SK-N-SH (cell line): ENCODE results near the gene CDK6. TPM values are rescaled to one million over a fixed set of nuclear protein-coding genes. Genes with fewer than 3 reads are reported as not detected.

ENCODE experiments used
- CTCF ChIA-PET: fragments of 300-600, 350-600 bp; formaldehyde crosslinking; extraction: SDS; loops from one replicate; lab custom pipeline; 2021; lab: Yijun Ruan, JAX
- POLR2A ChIA-PET: fragments of 350-600 bp; sonication (Branson Sonifier 250); formaldehyde crosslinking; extraction: SDS; loops from one replicate; lab custom pipeline; 2020; ENCODE audit warnings: antibody characterized with exemption, inconsistent platforms; lab: Yijun Ruan, JAX
- DNase-seq: peaks from one replicate; pipeline ENCODE4 v3.0.0; 2012
- H2AFZ ChIP-seq: fragments of 200-600 bp; sonication (generic); 2 replicates; pipeline ENCODE4 v1.8.1; 2016; ENCODE audit warnings: antibody characterized with exemption, mild to moderate bottlenecking, low read depth
- H3F3A ChIP-seq: fragments of 200-600 bp; sonication (generic); replicated peaks from 2 replicates; pipeline ENCODE3; 2016; ENCODE audit warnings: antibody characterized with exemption, mild to moderate bottlenecking; ENCODE audit not compliant: insufficient read depth
- H3K27ac ChIP-seq, 2 experiments: fragments of 200-500 bp in 1 of 2; fragments of 200-600 bp in 1 of 2; sonication (Bioruptor generic) in 1 of 2; sonication (generic), shearing (Covaris generic) in 1 of 2; 2 replicates each; pipeline versions ENCODE4 v1.5.1 to v1.6.1; 2014 to 2016; ENCODE audit warnings: low read depth in 2 of 2, inconsistent platforms in 1 of 2, low read length in 1 of 2, mild to moderate bottlenecking in 1 of 2, mixed read lengths in 1 of 2
- H3K27me3 ChIP-seq: fragments of 200-600 bp; sonication (generic), shearing (Covaris generic); 2 replicates; pipeline ENCODE4 v1.6.1; 2016; ENCODE audit warnings: mixed run types; ENCODE audit not compliant: insufficient read depth
- H3K36me3 ChIP-seq, 2 experiments: fragments of 200-500 bp in 1 of 2; fragments of 200-600 bp in 1 of 2; sonication (Bioruptor generic) in 1 of 2; sonication (generic) in 1 of 2; replicated peaks in 1 of 2; 2 replicates each; pipeline versions ENCODE3 to v1.5.1; 2014 to 2016; ENCODE audit warnings: low read length in 1 of 2, mild to moderate bottlenecking in 1 of 2; ENCODE audit not compliant: insufficient read depth in 2 of 2, control insufficient read depth in 1 of 2
- H3K4me1 ChIP-seq, 2 experiments: fragments of 200-500 bp in 1 of 2; fragments of 200-600 bp in 1 of 2; sonication (Bioruptor generic) in 1 of 2; sonication (generic), shearing (Covaris generic) in 1 of 2; 2 replicates each; pipeline versions ENCODE4 v1.5.1 to v1.6.1; 2014 to 2016; ENCODE audit warnings: low read depth in 1 of 2, low read length in 1 of 2, mixed run types in 1 of 2; ENCODE audit not compliant: insufficient read depth in 2 of 2, control insufficient read depth in 1 of 2
- H3K4me2 ChIP-seq: fragments of 200-600 bp; sonication (generic), shearing (Covaris generic); 2 replicates; pipeline ENCODE4 v1.6.1; 2017; ENCODE audit warnings: mixed run types
- H3K4me3 ChIP-seq, 2 experiments: fragments of 200-500 bp in 1 of 2; fragments of 200-600 bp in 1 of 2; sonication (Bioruptor generic) in 1 of 2; sonication (generic), shearing (Covaris generic) in 1 of 2; 2 replicates each; pipeline versions ENCODE4 v1.5.1 to v1.8.1; 2014 to 2016; ENCODE audit warnings: low read depth in 2 of 2, inconsistent platforms in 1 of 2, low read length in 1 of 2, mild to moderate bottlenecking in 1 of 2, mixed read lengths in 1 of 2, moderate library complexity in 1 of 2
- H3K79me2 ChIP-seq: fragments of 200-600 bp; sonication (generic); 2 replicates; pipeline ENCODE4 v1.8.1; 2017; ENCODE audit warnings: mild to moderate bottlenecking; ENCODE audit not compliant: insufficient read depth
- H3K9ac ChIP-seq: fragments of 200-600 bp; sonication (generic); 2 replicates; pipeline ENCODE4 v1.6.1; 2017; ENCODE audit warnings: mixed run types
- H3K9me2 ChIP-seq: fragments of 200-600 bp; sonication (generic); 2 replicates; pipeline ENCODE4 v1.6.1; 2017; ENCODE audit warnings: mixed run types
- H3K9me3 ChIP-seq: fragments of 200-600 bp; sonication (generic); 2 replicates; pipeline ENCODE4 v1.6.1; 2017; ENCODE audit warnings: mixed run types, mild to moderate bottlenecking, moderate library complexity
- H4K20me1 ChIP-seq: fragments of 200-600 bp; sonication (generic); 2 replicates; pipeline ENCODE4 v1.6.1; 2017; ENCODE audit warnings: mild to moderate bottlenecking, mixed run types; ENCODE audit not compliant: insufficient read depth
- EP300 ChIP-seq, 2 experiments: IDR thresholded peaks; 2 replicates each; pipeline versions ENCODE4 v1.4.0 to v1.6.1; 2012; ENCODE audit warnings: borderline replicate concordance in 1 of 2, low read depth in 1 of 2, low read length in 1 of 2
- EZH2phosphoT487 ChIP-seq: fragments of 200-600 bp; sonication (generic); IDR thresholded peaks from 2 replicates; pipeline ENCODE4 v1.6.1; 2017; ENCODE audit warnings: low read depth, mixed run types, mild to moderate bottlenecking, antibody characterized with exemption, moderate library complexity, borderline replicate concordance
- FOSL2 ChIP-seq: IDR thresholded peaks from 2 replicates; pipeline ENCODE4 v1.4.0; 2012; ENCODE audit warnings: low read depth, mild to moderate bottlenecking, moderate library complexity, borderline replicate concordance
- FOXJ3 ChIP-seq: sonication (generic); formaldehyde crosslinking; IDR thresholded peaks from 2 replicates; pipeline ENCODE4 v1.5.1; 2020; ENCODE audit warnings: mild to moderate bottlenecking, missing genetic modification reagents
- FOXM1 ChIP-seq: IDR thresholded peaks from 2 replicates; pipeline ENCODE4 v1.4.0; 2012; ENCODE audit warnings: low read depth, mild to moderate bottlenecking
- GATA2 ChIP-seq: sonication (generic); formaldehyde crosslinking; IDR thresholded peaks from 2 replicates; pipeline ENCODE4 v1.5.0; 2020; ENCODE audit warnings: mild to moderate bottlenecking, missing genetic modification reagents
- IRF3 ChIP-seq: fragments of 150-350 bp; IDR thresholded peaks from 2 replicates; pipeline ENCODE4 v1.6.1; 2016; ENCODE audit warnings: mild to moderate bottlenecking, low read depth, low read length
- NFIC ChIP-seq: IDR thresholded peaks from 2 replicates; pipeline ENCODE4 v1.4.0; 2012; ENCODE audit warnings: borderline replicate concordance
- NRF1 ChIP-seq: IDR thresholded peaks from 2 replicates; pipeline ENCODE4 v1.6.1; 2012; ENCODE audit warnings: low read depth, mild to moderate bottlenecking, low read length
- PBX3 ChIP-seq: IDR thresholded peaks from 2 replicates; pipeline ENCODE4; 2012
- RFX5 ChIP-seq: IDR thresholded peaks from 2 replicates; pipeline ENCODE4 v1.6.1; 2012; ENCODE audit warnings: mild to moderate bottlenecking, improper control_type of control experiment, low read length
- USF1 ChIP-seq: IDR thresholded peaks from 2 replicates; pipeline ENCODE4 v1.4.0; 2012; ENCODE audit warnings: low read depth, borderline replicate concordance
- USF2 ChIP-seq: fragments of 150-350 bp; IDR thresholded peaks from 2 replicates; pipeline ENCODE4 v1.6.1; 2017; ENCODE audit warnings: antibody characterized with exemption, low read length, low read depth, borderline replicate concordance
- WGBS: methylation state at CpG from one replicate; pipeline ENCODE4 v1.1.6; 2017; ENCODE audit warnings: low lambda C conversion rate; 5-methylcytosine and 5-hydroxymethylcytosine counted together
- polyA plus RNA-seq, 3 experiments: library from polyadenylated mRNA; depleted of rRNA; stranded (reverse); fragments of >200 nt; gene quantifications; 2 replicates each; pipeline ENCODE4 v1.2.3, GENCODE V29; 2012
- TF ChIP-seq, protein P1 (sequence below): IDR thresholded peaks from 2 replicates; pipeline ENCODE4 v1.4.0; 2012; ENCODE audit warnings: low read depth, borderline replicate concordance

Gene CDK6
- polyA plus RNA-seq, 1 of the 3 experiments (the other 2 are of a cell fraction) = 30.3 TPM

GRCh38 chr7:92685136-92686042 is 151.0 kb downstream of the CDK6 start:
- peaks cover 24 to 33% of the 10 kb centered on the region in 2 experiments for H3K36me3 ChIP-seq
- ChIA-PET POLR2A (no interaction called here), CTCF (interaction anchor here (1.9 kb wide), 1 partner anchor 65 kb away, joined by 9 read pairs; no protein-coding TSS in a partner anchor)
- no peak overlapping the region for H3K4me3 ChIP-seq
- peaks cover 32% of the 10 kb centered on the region for H3F3A ChIP-seq
- no peak for DNase-seq
- no peak overlapping the region for H3K27ac ChIP-seq
- no peak for TF ChIP-seq NRF1
- TF ChIP-seq FOSL2 = no peak
- no peak for TF ChIP-seq RFX5
- TF ChIP-seq FOXJ3 (CRISPR knock-in tag) = no peak
- TF ChIP-seq, protein P1, sequence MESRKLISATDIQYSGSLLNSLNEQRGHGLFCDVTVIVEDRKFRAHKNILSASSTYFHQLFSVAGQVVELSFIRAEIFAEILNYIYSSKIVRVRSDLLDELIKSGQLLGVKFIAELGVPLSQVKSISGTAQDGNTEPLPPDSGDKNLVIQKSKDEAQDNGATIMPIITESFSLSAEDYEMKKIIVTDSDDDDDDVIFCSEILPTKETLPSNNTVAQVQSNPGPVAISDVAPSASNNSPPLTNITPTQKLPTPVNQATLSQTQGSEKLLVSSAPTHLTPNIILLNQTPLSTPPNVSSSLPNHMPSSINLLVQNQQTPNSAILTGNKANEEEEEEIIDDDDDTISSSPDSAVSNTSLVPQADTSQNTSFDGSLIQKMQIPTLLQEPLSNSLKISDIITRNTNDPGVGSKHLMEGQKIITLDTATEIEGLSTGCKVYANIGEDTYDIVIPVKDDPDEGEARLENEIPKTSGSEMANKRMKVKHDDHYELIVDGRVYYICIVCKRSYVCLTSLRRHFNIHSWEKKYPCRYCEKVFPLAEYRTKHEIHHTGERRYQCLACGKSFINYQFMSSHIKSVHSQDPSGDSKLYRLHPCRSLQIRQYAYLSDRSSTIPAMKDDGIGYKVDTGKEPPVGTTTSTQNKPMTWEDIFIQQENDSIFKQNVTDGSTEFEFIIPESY = no peak
- TF ChIP-seq GATA2 = no peak
- TF ChIP-seq NFIC = no peak
- no peak for TF ChIP-seq USF2
- TF ChIP-seq FOXM1 = no peak
- no peak for TF ChIP-seq USF1
- no peak for TF ChIP-seq PBX3
- TF ChIP-seq IRF3 = no peak
- no peak for TF ChIP-seq EZH2phosphoT487
- no peak for TF ChIP-seq EP300 (IDR thresholded peaks at IDR 0.05; ENCODE audit: borderline replicate concordance in 1 of 2, low read depth in 1 of 2, low read length in 1 of 2)
- no peaks in the 10 kb centered on the region for H3K9me2 ChIP-seq
- H3K4me1 ChIP-seq = peaks cover 6 to 11% of the 10 kb centered on the region in 2 experiments
- WGBS = 95% methylated on average over 6 of the region's 6 CpGs
- H2AFZ ChIP-seq = no peak overlapping the region
- peaks cover 7% of the 10 kb centered on the region for H3K9me3 ChIP-seq
- H4K20me1 ChIP-seq = no peaks in the 10 kb centered on the region
- H3K27me3 ChIP-seq = no peaks in the 10 kb centered on the region
- H3K4me2 ChIP-seq = no peak overlapping the region
- peaks cover 98% of the 10 kb centered on the region for H3K79me2 ChIP-seq
- H3K9ac ChIP-seq = no peak overlapping the region
